GM12801 (cell line): ENCODE measurements around the gene REL.

Source experiments
- TF ChIP-seq, protein P1 (sequence below): IDR thresholded peaks from one replicate; pipeline ENCODE4 v1.5.1; 2011; ENCODE audit warnings: control low read depth; ENCODE audit not compliant: insufficient read length; ENCODE audit errors: extremely low read depth

REL gene

DNA sequence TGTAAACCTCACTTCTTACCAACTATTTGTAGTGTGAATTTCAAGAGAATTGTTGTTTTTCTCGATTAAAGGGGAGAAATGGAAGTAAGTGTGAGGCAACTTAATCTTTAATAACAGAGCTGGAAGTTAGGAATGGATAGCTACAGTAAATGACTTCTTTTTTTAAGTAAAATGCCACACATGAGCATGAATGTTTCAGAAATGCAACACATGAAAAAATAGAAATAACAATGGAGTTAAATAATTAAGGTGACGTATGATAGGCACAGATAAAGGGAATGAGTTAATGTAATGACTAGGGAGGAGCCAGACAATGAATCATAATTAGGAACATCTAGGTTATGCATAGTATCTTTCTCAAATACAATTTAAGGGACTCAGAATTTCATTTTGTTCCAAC lies 3.4 kb downstream of the REL start:
- TF ChIP-seq, protein P1, sequence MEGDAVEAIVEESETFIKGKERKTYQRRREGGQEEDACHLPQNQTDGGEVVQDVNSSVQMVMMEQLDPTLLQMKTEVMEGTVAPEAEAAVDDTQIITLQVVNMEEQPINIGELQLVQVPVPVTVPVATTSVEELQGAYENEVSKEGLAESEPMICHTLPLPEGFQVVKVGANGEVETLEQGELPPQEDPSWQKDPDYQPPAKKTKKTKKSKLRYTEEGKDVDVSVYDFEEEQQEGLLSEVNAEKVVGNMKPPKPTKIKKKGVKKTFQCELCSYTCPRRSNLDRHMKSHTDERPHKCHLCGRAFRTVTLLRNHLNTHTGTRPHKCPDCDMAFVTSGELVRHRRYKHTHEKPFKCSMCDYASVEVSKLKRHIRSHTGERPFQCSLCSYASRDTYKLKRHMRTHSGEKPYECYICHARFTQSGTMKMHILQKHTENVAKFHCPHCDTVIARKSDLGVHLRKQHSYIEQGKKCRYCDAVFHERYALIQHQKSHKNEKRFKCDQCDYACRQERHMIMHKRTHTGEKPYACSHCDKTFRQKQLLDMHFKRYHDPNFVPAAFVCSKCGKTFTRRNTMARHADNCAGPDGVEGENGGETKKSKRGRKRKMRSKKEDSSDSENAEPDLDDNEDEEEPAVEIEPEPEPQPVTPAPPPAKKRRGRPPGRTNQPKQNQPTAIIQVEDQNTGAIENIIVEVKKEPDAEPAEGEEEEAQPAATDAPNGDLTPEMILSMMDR = no peak

DNA sequence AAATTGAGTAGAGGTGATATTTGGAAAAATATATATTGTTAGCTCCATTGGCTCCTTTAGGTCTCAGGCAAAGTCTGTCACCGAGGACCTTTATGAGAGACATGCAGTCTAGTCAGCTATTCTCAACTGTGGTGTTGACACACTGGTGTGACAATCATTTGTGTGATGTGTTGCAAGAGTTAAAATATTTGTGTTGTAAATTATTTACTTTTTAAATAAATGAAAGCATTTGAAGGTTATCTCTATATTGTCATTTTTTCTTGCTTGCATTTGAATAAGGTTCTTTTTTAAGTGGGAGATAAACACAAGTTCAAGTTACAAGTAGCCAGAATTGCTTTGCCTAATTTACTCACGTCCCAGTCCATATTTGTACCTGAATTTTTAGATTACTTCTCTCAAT lies 4.3 kb downstream of the REL start:
- TF ChIP-seq, protein P1 = no peak

DNA sequence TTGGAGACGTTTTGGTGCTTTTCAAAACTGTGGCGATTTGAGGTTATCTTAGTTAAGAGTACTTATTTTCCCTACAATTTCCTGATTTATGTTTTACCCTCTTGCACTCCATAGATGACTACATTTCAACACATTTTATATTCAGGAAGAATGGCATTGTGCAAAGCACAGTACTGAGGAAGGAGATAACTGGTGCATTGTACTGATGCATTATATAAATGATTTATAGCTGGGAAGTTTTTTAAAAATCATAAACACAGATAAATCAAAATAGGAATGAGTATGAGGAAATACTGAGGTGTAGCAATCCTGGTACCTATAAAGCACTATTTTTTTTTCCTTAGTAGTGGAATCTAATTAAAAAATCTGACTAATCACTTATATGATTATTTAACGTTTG lies 5.6 kb downstream of the REL start:
- TF ChIP-seq, protein P1 = no peak

DNA sequence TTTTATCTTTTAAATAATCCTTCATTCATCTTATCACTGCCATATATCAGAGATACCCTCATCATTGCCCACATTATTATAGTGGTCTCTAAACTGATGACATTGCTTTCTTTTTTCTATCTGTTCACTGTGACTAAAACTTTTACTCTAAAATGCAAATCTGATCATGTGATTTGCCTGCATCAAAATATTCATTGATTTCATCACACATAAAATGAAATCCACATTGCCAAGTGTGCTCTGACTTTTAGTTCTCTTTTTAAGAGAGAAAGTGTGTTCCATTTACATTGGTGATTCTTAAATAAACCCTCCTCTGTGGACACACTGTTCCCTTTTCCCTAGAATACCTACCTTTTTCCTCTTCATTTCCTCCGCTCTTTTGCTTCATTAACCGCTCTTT lies 7.5 kb downstream of the REL start:
- TF ChIP-seq, protein P1 = no peak

DNA sequence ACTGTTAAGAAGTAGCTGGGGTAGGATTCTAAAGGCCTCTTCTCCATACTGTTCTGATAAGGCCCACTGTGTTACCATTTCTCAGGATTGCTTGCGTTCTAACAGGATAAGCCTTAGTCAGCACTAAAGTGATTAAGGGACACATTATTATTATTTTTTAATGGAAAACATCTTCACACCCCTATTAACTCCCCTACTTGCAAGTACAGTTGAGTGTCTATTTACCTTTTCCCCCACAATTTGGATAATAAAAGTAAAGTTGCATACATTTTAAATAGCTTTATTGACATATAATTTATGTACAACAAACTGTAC lies 9.0 kb downstream of the REL start:
- TF ChIP-seq, protein P1 = no peak

DNA sequence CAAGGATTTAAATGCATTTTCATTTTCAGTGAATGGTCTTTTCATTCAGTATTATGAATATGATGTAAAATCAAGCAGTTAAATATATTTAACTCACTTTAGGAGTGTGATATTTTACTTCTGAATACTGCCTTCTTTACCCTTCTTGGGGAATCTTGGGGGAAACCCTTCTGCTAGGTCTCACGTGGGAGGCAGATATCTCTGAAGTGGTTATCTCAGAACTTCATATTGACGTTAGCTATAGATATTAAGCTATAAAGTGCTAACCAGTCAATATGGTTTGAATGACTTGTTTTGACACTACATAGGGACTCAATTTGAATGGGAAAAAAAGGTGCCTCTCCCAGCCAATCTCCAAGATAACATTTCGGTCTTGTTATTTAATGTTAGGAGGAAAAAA lies 9.8 kb downstream of the REL start:
- TF ChIP-seq, protein P1 = no peak

DNA sequence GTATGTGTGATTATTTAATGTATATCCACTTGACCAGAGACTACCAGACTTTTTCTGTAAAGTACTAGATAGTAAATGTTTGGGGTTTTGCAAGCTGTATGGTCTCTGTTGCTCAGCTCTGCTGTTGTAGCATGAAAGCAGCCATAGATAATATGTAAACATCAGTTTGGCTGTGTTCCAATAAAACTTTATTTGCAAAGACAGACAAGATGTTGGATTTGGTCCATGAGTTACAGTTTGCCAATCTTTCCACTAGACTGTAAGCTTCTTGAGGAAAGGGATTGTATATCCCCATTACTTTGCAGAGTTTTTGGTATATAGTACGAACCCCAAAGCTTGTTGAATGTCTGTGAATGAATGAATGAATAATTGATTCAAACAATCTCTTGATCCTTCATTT lies 17.2 kb downstream of the REL start:
- TF ChIP-seq, protein P1 = no peak
